ENCODE results near the gene HRNR. TPM values are rescaled to one million over a fixed set of nuclear protein-coding genes. Genes with fewer than 3 reads are reported as not detected.
"Not testable (repeated sequence)": the region's sequence is repeated elsewhere in the genome, so short reads cannot be mapped to it uniquely, and the experiment has no call there.

The HRNR gene
- polyA plus RNA-seq (2013, experiment 1 of 2; ENCODE audit: insufficient read length): 0.06 TPM
- 0.05 TPM for polyA plus RNA-seq (2013, experiment 2 of 2; ENCODE audit: insufficient read length)

GRCh38 chr1:152224093-152224492, at the start of gene HRNR:
Gene HRNR (minus strand): TSS chr1:152224193. CDS start chr1:152223253, 940 bp downstream.
- DNase-seq: no peak

- DNase-seq: not testable (repeated sequence)
Measured at GRCh38 chr1:152256394-152256793, 32.4 kb upstream of the HRNR start.

GRCh38 chr1:152252157-152252556, 28.2 kb upstream of the HRNR start:
- no peak for DNase-seq

- DNase-seq: no peak
Measured at GRCh38 chr1:152251391-152251790, 27.4 kb upstream of the HRNR start.

- no peak for DNase-seq
Measured at GRCh38 chr1:152247316-152247715, 23.3 kb upstream of the HRNR start.

- DNase-seq: no peak
Measured at GRCh38 chr1:152244576-152245273, 20.7 kb upstream of the HRNR start.

GRCh38 chr1:152237093-152237492, 13.1 kb upstream of the HRNR start:
- no peak for DNase-seq

- no peak for DNase-seq
Measured at GRCh38 chr1:152228831-152229230, 4.8 kb upstream of the HRNR start.

GRCh38 chr1:152227310-152227928, 3.4 kb upstream of the HRNR start:
- DNase-seq: no peak

- DNase-seq: no peak
Measured at GRCh38 chr1:152225678-152226077, 1.7 kb upstream of the HRNR start.

- no peak for DNase-seq
Measured at GRCh38 chr1:152220166-152221163, 3.5 kb downstream of the HRNR start.

- not testable (repeated sequence) for DNase-seq
Measured at GRCh38 chr1:152219438-152219837, 4.6 kb downstream of the HRNR start.

GRCh38 chr1:152218762-152219436, 5.1 kb downstream of the HRNR start:
- DNase-seq: no peak

GRCh38 chr1:152215604-152216003, 8.4 kb downstream of the HRNR start:
- DNase-seq: not testable (repeated sequence)

GRCh38 chr1:152214911-152215310, 9.1 kb downstream of the HRNR start:
- DNase-seq: not testable (repeated sequence)

- DNase-seq: no peak
Measured at GRCh38 chr1:152198982-152199381, 25.0 kb downstream of the HRNR start.

GRCh38 chr1:152197361-152197941, 26.5 kb downstream of the HRNR start:
- DNase-seq: no peak

GRCh38 chr1:152191711-152192110, 32.3 kb downstream of the HRNR start:
- DNase-seq: no peak

- no peak for DNase-seq
Measured at GRCh38 chr1:152191260-152191659, 32.7 kb downstream of the HRNR start.

GRCh38 chr1:152190589-152190988, 33.4 kb downstream of the HRNR start:
- DNase-seq: no peak

GRCh38 chr1:152189657-152190442, 34.1 kb downstream of the HRNR start:
- peak; percentile 58 for DNase-seq
